ENCODE data around the gene ZNF487.

GRCh38 chr10:43440463-43441134, 3.7 kb downstream of the ZNF487 start:
- no peak for TF ChIP-seq CTCF (IDR thresholded peaks at IDR 0.05)
- no peak for TF ChIP-seq EZH2 (IDR thresholded peaks at IDR 0.05; ENCODE audit: borderline replicate concordance, insufficient read depth, low read depth, low read length, poor library complexity, severe bottlenecking)

Data from B cell (primary cell).